Type B pancreatic cell (in vitro differentiated cells): ENCODE results near the gene MRPL46. TPM values are rescaled to one million over a fixed set of nuclear protein-coding genes. Genes with fewer than 3 reads are reported as not detected.

Experiments
- DNase-seq: peaks from one replicate; pipeline ENCODE4 v3.0.0; 2021; ENCODE audit warnings: mixed read lengths; ENCODE audit not compliant: unreplicated experiment; ENCODE audit errors: extremely low spot score
- H3K27ac Mint-ChIP-seq: 2 replicates; pipeline ENCODE4 v1.8.0; 2021; ENCODE audit warnings: mild to moderate bottlenecking, mixed read lengths
- H3K27me3 Mint-ChIP-seq: 2 replicates; pipeline ENCODE4 v1.8.0; 2021; ENCODE audit warnings: mixed read lengths
- H3K36me3 Mint-ChIP-seq: 2 replicates; pipeline ENCODE4 v1.8.0; 2021; ENCODE audit warnings: mixed read lengths
- H3K4me1 Mint-ChIP-seq: one replicate; pipeline ENCODE4 v1.8.0; 2021; ENCODE audit warnings: mixed read lengths; ENCODE audit not compliant: unreplicated experiment
- H3K4me3 Mint-ChIP-seq: 2 replicates; pipeline ENCODE4 v1.8.0; 2021; ENCODE audit warnings: mild to moderate bottlenecking, mixed read lengths
- H3K9me3 Mint-ChIP-seq: 2 replicates; pipeline ENCODE4 v1.8.0; 2021; ENCODE audit warnings: mixed read lengths
- total RNA-seq: library from RNA; stranded (reverse); gene quantifications from 2 replicates; pipeline ENCODE4 v1.2.1, GENCODE V29; 2021; ENCODE audit warnings: low replicate concordance
- TF ChIP-seq, protein P1 (sequence below): fragments of 200-600 bp; sonication (generic); conservative IDR thresholded peaks from 2 replicates; pipeline ENCODE4 v1.5.0; 2021; ENCODE audit warnings: antibody characterized with exemption, mild to moderate bottlenecking

Gene MRPL46
- total RNA-seq, 1 donor from 2014 or later, result 24.8 TPM

DNA sequence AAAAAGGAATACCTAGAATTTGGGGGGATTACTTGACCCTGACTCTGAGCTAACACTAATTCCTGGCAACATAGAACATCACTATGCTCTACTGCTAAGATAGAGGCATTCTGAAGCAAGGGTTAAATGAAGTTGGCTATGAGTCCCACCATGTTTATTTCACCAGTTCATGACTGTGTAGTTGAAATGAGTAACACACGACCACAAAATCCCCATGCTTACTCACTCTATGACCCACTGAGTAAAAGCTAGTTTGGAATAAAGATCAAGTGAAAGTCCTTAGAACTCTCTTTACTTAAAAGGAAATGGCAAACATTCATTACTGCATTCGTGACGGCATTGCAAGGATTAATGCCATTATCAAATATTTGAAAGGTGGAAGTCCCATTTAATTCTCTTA is 47.4 kb downstream of the MRPL46 start:
- Mint-ChIP-seq H3K27me3 (peaks cover 46% of the 10 kb centered on the region), H3K9me3 (no peaks in the 10 kb centered on the region), H3K4me1 (no peaks in the 10 kb centered on the region), H3K27ac (no peak overlapping the region), H3K4me3 (no peak overlapping the region), H3K36me3 (no peaks in the 10 kb centered on the region)
- TF ChIP-seq, protein P1, sequence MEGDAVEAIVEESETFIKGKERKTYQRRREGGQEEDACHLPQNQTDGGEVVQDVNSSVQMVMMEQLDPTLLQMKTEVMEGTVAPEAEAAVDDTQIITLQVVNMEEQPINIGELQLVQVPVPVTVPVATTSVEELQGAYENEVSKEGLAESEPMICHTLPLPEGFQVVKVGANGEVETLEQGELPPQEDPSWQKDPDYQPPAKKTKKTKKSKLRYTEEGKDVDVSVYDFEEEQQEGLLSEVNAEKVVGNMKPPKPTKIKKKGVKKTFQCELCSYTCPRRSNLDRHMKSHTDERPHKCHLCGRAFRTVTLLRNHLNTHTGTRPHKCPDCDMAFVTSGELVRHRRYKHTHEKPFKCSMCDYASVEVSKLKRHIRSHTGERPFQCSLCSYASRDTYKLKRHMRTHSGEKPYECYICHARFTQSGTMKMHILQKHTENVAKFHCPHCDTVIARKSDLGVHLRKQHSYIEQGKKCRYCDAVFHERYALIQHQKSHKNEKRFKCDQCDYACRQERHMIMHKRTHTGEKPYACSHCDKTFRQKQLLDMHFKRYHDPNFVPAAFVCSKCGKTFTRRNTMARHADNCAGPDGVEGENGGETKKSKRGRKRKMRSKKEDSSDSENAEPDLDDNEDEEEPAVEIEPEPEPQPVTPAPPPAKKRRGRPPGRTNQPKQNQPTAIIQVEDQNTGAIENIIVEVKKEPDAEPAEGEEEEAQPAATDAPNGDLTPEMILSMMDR, result no peak
- DNase-seq, result no peak

Other genes with a start within 250 kb of the MRPL46 start
- 2.9 and 16.9 TPM in 2 replicates for gene NTRK3, start 210.6 kb downstream of the MRPL46 start, total RNA-seq
- gene MRPS11, start 320 bp upstream of the MRPL46 start, total RNA-seq, result 44.0 and 45.2 TPM in 2 replicates
- 4.4 and 10.7 TPM in 2 replicates for gene DET1, start 79.3 kb upstream of the MRPL46 start, total RNA-seq
- 48.9 and 62.9 TPM in 2 replicates for gene AEN, start 154.0 kb upstream of the MRPL46 start, total RNA-seq
- gene ISG20, start 171.6 kb upstream of the MRPL46 start, total RNA-seq, result 4.9 and 7.9 TPM in 2 replicates